Thoracic aorta (tissue), 2 donors: Measurements from ENCODE around the gene EMX1. TPM values are rescaled to one million over a fixed set of nuclear protein-coding genes. Genes with fewer than 3 reads are reported as not detected.

Experiments used
- ATAC-seq: fragments of 150-250 bp; one replicate; pipeline ENCODE4 v1.8.0; 2017; ENCODE audit warnings: low read depth; ENCODE audit not compliant: insufficient number of reproducible peaks, low FRiP score
- DNase-seq: peaks from one replicate; pipeline ENCODE4 v3.0.0-alpha.2; 2020; ENCODE audit warnings: low spot score
- H3K27ac ChIP-seq, 2 donors: fragments of 200-600 bp; sonication (generic); 1 replicate in 1 of 2; 2 replicates in 1 of 2; pipeline ENCODE4 v1.5.1; 2016; ENCODE audit warnings: mild to moderate bottlenecking in 2 of 2, moderate library complexity in 2 of 2
- H3K27me3 ChIP-seq: fragments of 200-600 bp; sonication (generic); replicated peaks from 2 replicates; pipeline ENCODE4 v1.6.0; 2016; ENCODE audit warnings: mild to moderate bottlenecking; ENCODE audit not compliant: insufficient read depth
- H3K36me3 ChIP-seq: fragments of 200-600 bp; sonication (generic); one replicate; pipeline ENCODE4 v1.5.1; 2016
- H3K4me1 ChIP-seq, 2 donors: fragments of 200-600 bp; sonication (generic); 1 replicate in 1 of 2; 2 replicates in 1 of 2; pipeline versions ENCODE4 v1.5.1 to v1.6.0; 2016; ENCODE audit warnings: low read depth in 2 of 2, mild to moderate bottlenecking in 1 of 2; ENCODE audit not compliant: control insufficient read depth in 1 of 2
- H3K4me3 ChIP-seq: fragments of 200-600 bp; sonication (generic); 2 replicates; pipeline ENCODE4 v1.5.1; 2016; ENCODE audit warnings: mild to moderate bottlenecking
- H3K9me3 ChIP-seq: fragments of 200-600 bp; sonication (generic); 2 replicates; pipeline ENCODE4 v1.5.1; 2016
- total RNA-seq, 2 donors: library from RNA; depleted of rRNA; stranded (reverse); fragments of >200 nt; gene quantifications; one replicate each; pipeline versions ENCODE4 v1.1.0 to v1.2.3, GENCODE V29; 2016
- TF ChIP-seq, protein P1 (sequence below): fragments of 200-600 bp; sonication (generic); IDR thresholded peaks from one replicate; pipeline ENCODE4 v1.5.1; 2019; ENCODE audit warnings: antibody characterized with exemption

Gene EMX1
- total RNA-seq, 2 donors from 2014 or later = not detected

DNA sequence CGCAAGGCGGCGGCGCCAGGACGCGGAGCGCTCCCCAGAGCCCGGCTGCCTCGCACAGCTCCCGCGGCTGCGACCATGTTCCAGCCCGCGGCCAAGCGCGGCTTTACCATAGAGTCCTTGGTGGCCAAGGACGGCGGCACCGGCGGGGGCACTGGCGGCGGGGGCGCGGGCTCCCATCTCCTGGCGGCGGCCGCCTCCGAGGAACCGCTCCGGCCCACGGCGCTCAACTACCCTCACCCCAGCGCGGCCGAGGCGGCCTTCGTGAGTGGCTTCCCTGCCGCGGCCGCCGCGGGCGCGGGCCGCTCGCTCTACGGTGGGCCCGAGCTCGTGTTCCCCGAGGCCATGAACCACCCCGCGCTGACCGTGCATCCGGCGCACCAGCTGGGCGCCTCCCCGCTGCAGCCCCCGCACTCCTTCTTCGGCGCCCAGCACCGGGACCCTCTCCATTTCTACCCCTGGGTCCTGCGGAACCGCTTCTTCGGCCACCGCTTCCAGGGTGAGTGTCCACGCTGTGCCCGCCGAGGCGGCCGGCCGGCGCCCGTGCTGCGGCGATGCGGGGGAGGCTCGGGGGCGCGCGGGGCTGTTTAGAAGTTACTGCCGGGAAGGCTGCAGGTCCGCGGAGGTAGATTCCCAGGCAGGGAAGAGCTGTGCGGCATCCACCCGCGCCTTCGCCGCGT, 696 bp downstream of the EMX1 start:
- H3K9me3 ChIP-seq = no peaks in the 10 kb centered on the region
- H3K4me3 ChIP-seq = peak overlapping the region; percentile 66
- no peak overlapping the region for H3K27ac ChIP-seq
- DNase-seq (no peak), ATAC-seq (no peak)
- H3K27me3 ChIP-seq = peaks cover 38% of the 10 kb centered on the region
- H3K36me3 ChIP-seq = no peaks in the 10 kb centered on the region
- H3K4me1 ChIP-seq = peaks cover 38 to 51% of the 10 kb centered on the region in 2 donors
- TF ChIP-seq, protein P1, sequence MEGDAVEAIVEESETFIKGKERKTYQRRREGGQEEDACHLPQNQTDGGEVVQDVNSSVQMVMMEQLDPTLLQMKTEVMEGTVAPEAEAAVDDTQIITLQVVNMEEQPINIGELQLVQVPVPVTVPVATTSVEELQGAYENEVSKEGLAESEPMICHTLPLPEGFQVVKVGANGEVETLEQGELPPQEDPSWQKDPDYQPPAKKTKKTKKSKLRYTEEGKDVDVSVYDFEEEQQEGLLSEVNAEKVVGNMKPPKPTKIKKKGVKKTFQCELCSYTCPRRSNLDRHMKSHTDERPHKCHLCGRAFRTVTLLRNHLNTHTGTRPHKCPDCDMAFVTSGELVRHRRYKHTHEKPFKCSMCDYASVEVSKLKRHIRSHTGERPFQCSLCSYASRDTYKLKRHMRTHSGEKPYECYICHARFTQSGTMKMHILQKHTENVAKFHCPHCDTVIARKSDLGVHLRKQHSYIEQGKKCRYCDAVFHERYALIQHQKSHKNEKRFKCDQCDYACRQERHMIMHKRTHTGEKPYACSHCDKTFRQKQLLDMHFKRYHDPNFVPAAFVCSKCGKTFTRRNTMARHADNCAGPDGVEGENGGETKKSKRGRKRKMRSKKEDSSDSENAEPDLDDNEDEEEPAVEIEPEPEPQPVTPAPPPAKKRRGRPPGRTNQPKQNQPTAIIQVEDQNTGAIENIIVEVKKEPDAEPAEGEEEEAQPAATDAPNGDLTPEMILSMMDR = no peak

DNA sequence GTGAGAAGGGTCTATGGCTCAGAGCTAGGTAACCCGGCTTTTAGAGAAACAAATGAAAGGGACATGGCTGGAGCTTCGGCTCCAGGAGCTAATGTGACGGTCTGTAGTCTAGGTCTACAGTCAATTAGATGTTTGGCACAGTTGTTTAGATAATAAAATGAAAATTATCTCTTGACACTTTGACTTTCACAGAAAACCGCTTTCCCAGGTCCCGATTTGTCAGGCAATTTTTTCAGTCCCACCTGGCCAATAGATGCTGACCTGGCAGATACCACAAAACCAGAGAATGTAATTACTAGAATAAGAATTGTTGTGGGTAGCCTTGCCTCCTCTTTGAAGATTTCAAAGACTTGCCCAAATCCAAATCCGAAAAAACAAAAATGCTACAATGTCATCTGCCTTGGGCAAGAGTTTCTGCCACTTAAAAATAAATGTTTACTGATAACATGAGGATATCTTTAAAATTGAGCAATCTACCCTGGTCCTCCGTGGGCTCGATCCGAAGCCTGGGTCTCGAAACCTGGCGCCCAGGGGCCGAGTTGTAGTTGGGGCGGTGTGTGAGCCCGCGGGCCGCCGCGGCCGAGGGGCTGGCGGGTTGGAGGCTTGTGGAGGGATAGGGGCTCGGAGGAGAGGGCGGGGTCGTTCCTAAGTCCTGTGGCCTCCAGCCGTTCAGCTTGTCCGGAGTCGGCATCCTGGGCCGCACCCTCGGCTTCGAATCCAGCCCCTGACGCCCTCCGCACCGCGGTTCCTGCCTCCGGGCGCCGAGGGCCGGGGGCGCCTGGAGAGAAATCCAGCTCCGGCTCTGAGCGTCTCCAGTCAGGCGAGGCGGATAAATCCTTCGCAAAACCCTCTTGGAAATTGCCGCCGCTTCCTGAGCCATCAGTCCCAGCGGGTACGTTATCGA, 2.3 kb downstream of the EMX1 start:
- peaks cover 38 to 60% of the 10 kb centered on the region in 2 donors for H3K4me1 ChIP-seq
- DNase-seq = no peak
- TF ChIP-seq, protein P1 = no peak
- no peak overlapping the region for H3K27ac ChIP-seq
- no peaks in the 10 kb centered on the region for H3K36me3 ChIP-seq
- no peak for ATAC-seq
- peaks cover 32% of the 10 kb centered on the region for H3K27me3 ChIP-seq
- H3K4me3 ChIP-seq = peak overlapping the region; percentile 67
- H3K9me3 ChIP-seq = no peaks in the 10 kb centered on the region

DNA sequence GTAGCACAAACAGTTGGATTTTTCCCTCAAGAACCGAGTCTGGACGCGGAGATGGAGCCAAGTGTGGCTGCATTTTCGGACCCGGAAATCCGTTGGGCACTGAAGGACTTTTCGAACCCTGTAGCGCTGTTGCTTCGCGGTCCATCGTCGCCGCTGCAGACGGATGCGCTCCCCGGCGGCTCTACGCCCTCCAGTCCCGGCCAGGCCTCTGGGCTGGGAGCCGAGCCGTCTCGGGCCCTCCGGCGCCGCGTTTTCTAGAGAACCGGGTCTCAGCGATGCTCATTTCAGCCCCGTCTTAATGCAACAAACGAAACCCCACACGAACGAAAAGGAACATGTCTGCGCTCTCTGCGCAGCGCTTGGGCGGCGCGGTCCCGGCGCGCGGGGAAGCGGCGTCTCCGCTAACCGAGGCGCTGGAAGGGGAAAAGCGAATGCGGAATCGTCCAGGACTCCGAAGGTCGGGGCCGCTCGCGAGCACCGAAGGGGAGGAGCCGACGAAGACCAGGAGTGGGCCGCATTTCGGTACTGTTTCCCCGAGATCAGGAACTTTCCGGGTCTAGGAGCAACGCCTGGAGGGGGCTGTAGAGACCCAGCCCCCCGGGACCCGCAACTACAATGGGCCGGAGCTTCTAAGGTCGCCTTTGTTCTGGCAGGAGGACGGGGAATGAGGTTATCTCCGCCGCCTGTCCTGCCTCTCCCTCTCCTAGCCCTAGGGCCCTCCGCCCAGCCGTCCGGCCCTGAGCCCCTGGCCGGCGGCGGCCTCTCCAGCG, 3.2 kb downstream of the EMX1 start:
- Histone ChIP-seq H3K9me3 (no peaks in the 10 kb centered on the region), H3K27ac (no peak overlapping the region), H3K4me3 (peak overlapping the region; percentile 67), H3K36me3 (no peaks in the 10 kb centered on the region), H3K4me1 (peaks cover 38 to 61% of the 10 kb centered on the region in 2 donors), H3K27me3 (peaks cover 28% of the 10 kb centered on the region)
- ATAC-seq (no peak), DNase-seq (no peak)
- TF ChIP-seq, protein P1 = no peak

DNA sequence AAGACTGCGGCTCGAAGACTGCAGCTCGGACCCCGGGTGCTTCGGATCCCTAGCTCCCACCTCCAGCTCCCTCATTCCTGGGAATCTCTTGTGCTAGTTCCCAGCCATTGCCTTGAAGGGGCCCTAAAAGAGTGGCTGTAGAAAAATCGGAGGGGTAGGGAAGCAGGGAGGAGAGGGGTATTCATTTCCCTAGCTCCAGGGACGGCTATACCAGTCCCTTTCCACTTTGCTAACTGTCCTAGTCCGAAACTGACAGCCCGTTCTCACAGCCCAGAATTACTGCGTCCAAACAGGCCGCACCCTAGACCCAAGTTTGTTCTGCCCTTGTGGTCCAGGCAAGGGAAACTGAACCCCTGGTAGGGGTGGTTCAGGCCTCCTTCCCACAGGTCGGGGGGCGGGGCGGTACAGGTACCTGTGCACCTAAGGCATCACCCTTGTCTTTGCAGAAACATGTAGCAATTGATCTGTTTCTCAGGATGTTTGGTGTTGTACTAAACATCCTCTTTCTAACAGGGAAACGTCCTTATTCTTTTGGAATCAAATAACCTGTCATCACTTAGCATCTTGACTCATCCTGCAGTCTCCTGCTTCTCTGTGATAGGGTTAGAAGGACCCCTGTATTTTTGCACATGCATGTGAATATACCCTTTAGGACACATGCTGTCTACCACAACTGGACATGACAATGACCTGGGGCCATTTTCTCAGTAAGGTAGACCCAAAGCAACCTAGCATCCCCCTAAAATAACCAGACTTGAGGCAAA, 4.0 kb downstream of the EMX1 start:
- H3K27me3 ChIP-seq = peaks cover 22% of the 10 kb centered on the region

More for the DNA sequence above, 4.0 kb downstream of the EMX1 start:
- H3K4me3 ChIP-seq = no peak overlapping the region
- ATAC-seq (no peak), DNase-seq (no peak)
- H3K36me3 ChIP-seq = no peaks in the 10 kb centered on the region
- no peaks in the 10 kb centered on the region for H3K9me3 ChIP-seq
- no peak overlapping the region for H3K27ac ChIP-seq
- TF ChIP-seq, protein P1 = no peak
- peaks cover 30 to 53% of the 10 kb centered on the region in 2 donors for H3K4me1 ChIP-seq
